ENCODE measurements around the gene CH25H. TPM values are rescaled to one million over a fixed set of nuclear protein-coding genes. Genes with fewer than 3 reads are reported as not detected.
"Not testable (repeated sequence)": the region's sequence is repeated elsewhere in the genome, so short reads cannot be mapped to it uniquely, and the experiment has no call there.

The CH25H gene
- total and polyA plus RNA-seq, 12 donors, result 0.80 to 16.3 (median 4.9) TPM; not detected in 1

GRCh38 chr10:89251409-89252224 lies 44.5 kb upstream of the CH25H start, which contains the start of gene LIPA:
Gene LIPA (minus strand): TSS chr10:89251775. CDS start chr10:89247648, 4,127 bp downstream.
- Histone ChIP-seq H3K27me3 (no peaks in the 10 kb centered on the region), H3K27ac (peak within 1 kb of the TSS; percentile 2 to 86 (median 72)), H3K4me3 (peak within 1 kb of the TSS; percentile 34 to 94 (median 82)), H3K36me3 (replicated peaks in 1 of 2) (no peaks in the 10 kb centered on the region), H3K9me3 (replicated peaks in 1 of 3) (no peaks in the 10 kb centered on the region), H3K4me1 (replicated peaks in 1 of 2) (peaks cover 6 to 22% of the 10 kb centered on the region in 2 donors)
- intact Hi-C loops (cut with DNase I), result no loop called here
- WGBS, 4 donors, result 0 to 1% (median 0%) methylated on average over 19 to 53 of the region's 53 CpGs
- peak in 1 of 6 experiments; percentile 8 for TF ChIP-seq CTCF (IDR thresholded peaks at IDR 0.05)
- peak; percentile 59 to 67 for TF ChIP-seq POLR2A (IDR thresholded peaks at IDR 0.05)
- peak; percentile 95 to 99 (median 99) for DNase-seq

GRCh38 chr10:89250865-89251408 lies 43.8 kb upstream of the CH25H start:
- TF ChIP-seq CTCF (IDR thresholded peaks at IDR 0.05), result no peak
- no peak for TF ChIP-seq POLR2A (IDR thresholded peaks at IDR 0.05)
- Histone ChIP-seq H3K27ac (peak overlapping the region in 4 of 5 donors; percentile 2 to 86 (median 72)), H3K27me3 (no peaks in the 10 kb centered on the region), H3K4me1 (replicated peaks in 1 of 2) (peaks cover 6 to 20% of the 10 kb centered on the region in 2 donors), H3K9me3 (replicated peaks in 1 of 3) (no peaks in the 10 kb centered on the region), H3K36me3 (replicated peaks in 1 of 2) (no peaks in the 10 kb centered on the region), H3K4me3 (peak overlapping the region; percentile 34 to 94 (median 82))
- intact Hi-C loops (cut with DNase I), result no loop called here
- no peak for DNase-seq
- WGBS, 4 donors, result 29 to 35% (median 30%) methylated on average over 13 of the region's 13 CpGs

- no peak for TF ChIP-seq POLR2A (IDR thresholded peaks at IDR 0.05)
- TF ChIP-seq CTCF (IDR thresholded peaks at IDR 0.05), result no peak
- no peak overlapping the region for H3K27ac ChIP-seq
- no peak overlapping the region for H3K4me3 ChIP-seq
- no peak for DNase-seq
- peaks cover 0 to 4% of the 10 kb centered on the region in 2 donors for H3K36me3 ChIP-seq (replicated peaks in 1 of 2)
- intact Hi-C loops (cut with DNase I), result no loop called here
- 43 to 59% (median 46%) methylated on average over 3 of the region's 3 CpGs for WGBS, 4 donors
- no peaks in the 10 kb centered on the region for H3K27me3 ChIP-seq
- H3K9me3 ChIP-seq (replicated peaks in 1 of 3), result no peaks in the 10 kb centered on the region
- peaks cover 6 to 20% of the 10 kb centered on the region in 2 donors for H3K4me1 ChIP-seq (replicated peaks in 1 of 2)
Measured at GRCh38 chr10:89248990-89249389, 41.9 kb upstream of the CH25H start.

- H3K9me3 ChIP-seq (replicated peaks in 1 of 3); H3K4me3 ChIP-seq; DNase-seq; H3K36me3 ChIP-seq (replicated peaks in 1 of 2); intact Hi-C loops (cut with DNase I); H3K27ac ChIP-seq; H3K27me3 ChIP-seq: not testable (repeated sequence)
- 96 to 97% (median 97%) methylated on average over 2 of the region's 2 CpGs for WGBS, 4 donors
- peaks cover 6 to 21% of the 10 kb centered on the region in 2 donors for H3K4me1 ChIP-seq (replicated peaks in 1 of 2)
Measured at GRCh38 chr10:89247623-89248022, 40.5 kb upstream of the CH25H start.
